Measurements from ENCODE around the gene SMARCA2.

The SMARCA2 gene

GRCh38 chr9:2150338-2150737, 135.2 kb downstream of the SMARCA2 start:
- no peaks in the 10 kb centered on the region for H3K36me3 ChIP-seq (ENCODE audit: control insufficient read depth, insufficient read depth, low read length)
- H3K9me3 ChIP-seq (ENCODE audit: control insufficient read depth, low read length) = no peaks in the 10 kb centered on the region
- no peaks in the 10 kb centered on the region for H3K4me1 ChIP-seq (ENCODE audit: control insufficient read depth, insufficient read depth, low read length, poor library complexity, severe bottlenecking)
- no peaks in the 10 kb centered on the region for H3K27me3 ChIP-seq (replicated peaks; ENCODE audit: control insufficient read depth, insufficient read depth, low read length, poor library complexity, severe bottlenecking)
- no peak overlapping the region for H3K27ac ChIP-seq (ENCODE audit: insufficient read depth, low read length, poor library complexity, severe bottlenecking)
- DNase-seq = no peak
- H3K4me3 ChIP-seq (ENCODE audit: insufficient read depth, low read depth, low read length, poor library complexity, severe bottlenecking) = no peak overlapping the region

- Histone ChIP-seq H3K4me3 (ENCODE audit: insufficient read depth, low read depth, low read length, poor library complexity, severe bottlenecking) (no peak overlapping the region), H3K36me3 (ENCODE audit: control insufficient read depth, insufficient read depth, low read length) (no peaks in the 10 kb centered on the region), H3K9me3 (ENCODE audit: control insufficient read depth, low read length) (no peaks in the 10 kb centered on the region), H3K27me3 (replicated peaks; ENCODE audit: control insufficient read depth, insufficient read depth, low read length, poor library complexity, severe bottlenecking) (no peaks in the 10 kb centered on the region), H3K27ac (ENCODE audit: insufficient read depth, low read length, poor library complexity, severe bottlenecking) (no peak overlapping the region), H3K4me1 (ENCODE audit: control insufficient read depth, insufficient read depth, low read length, poor library complexity, severe bottlenecking) (no peaks in the 10 kb centered on the region)
- DNase-seq = no peak
Measured at GRCh38 chr9:2151171-2151570, 136.0 kb downstream of the SMARCA2 start.

DNA sequence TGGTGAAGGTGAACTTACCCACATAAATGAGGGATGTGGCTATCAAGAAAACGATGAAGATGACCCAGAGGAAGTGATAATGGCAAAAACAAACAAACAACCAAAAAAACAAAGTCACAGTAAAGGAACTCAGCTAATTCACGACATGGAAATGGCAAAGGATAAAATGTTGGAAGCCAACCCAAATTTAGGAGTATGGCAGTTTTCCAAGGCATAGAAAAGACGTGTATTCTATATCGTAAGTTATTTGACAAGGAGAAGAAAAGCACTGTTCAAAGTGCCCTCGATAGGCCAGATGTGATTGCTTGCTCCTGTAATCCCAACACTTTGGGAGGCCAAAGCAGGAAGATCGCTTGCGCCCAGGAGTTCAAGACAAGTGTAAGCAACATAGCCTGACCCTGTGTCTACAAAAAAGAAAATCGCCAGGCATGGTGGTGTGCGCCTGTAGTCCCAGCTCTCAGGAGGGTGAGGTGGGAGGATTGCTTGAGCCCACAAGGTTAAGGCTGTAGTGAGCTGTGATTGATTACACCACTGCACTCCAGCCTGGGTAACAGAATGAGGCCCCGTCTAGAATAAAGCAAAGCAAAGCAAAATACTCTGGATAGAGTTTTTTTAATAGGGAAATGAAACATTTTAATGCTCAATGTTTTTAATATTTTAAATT, 138.0 kb downstream of the SMARCA2 start:
- Histone ChIP-seq H3K36me3 (ENCODE audit: control insufficient read depth, insufficient read depth, low read length) (no peaks in the 10 kb centered on the region), H3K9me3 (ENCODE audit: control insufficient read depth, low read length) (no peaks in the 10 kb centered on the region), H3K4me1 (ENCODE audit: control insufficient read depth, insufficient read depth, low read length, poor library complexity, severe bottlenecking) (peaks cover 11% of the 10 kb centered on the region), H3K27ac (ENCODE audit: insufficient read depth, low read length, poor library complexity, severe bottlenecking) (no peak overlapping the region), H3K27me3 (replicated peaks; ENCODE audit: control insufficient read depth, insufficient read depth, low read length, poor library complexity, severe bottlenecking) (no peaks in the 10 kb centered on the region), H3K4me3 (ENCODE audit: insufficient read depth, low read depth, low read length, poor library complexity, severe bottlenecking) (no peak overlapping the region)
- DNase-seq = no peak

DNA sequence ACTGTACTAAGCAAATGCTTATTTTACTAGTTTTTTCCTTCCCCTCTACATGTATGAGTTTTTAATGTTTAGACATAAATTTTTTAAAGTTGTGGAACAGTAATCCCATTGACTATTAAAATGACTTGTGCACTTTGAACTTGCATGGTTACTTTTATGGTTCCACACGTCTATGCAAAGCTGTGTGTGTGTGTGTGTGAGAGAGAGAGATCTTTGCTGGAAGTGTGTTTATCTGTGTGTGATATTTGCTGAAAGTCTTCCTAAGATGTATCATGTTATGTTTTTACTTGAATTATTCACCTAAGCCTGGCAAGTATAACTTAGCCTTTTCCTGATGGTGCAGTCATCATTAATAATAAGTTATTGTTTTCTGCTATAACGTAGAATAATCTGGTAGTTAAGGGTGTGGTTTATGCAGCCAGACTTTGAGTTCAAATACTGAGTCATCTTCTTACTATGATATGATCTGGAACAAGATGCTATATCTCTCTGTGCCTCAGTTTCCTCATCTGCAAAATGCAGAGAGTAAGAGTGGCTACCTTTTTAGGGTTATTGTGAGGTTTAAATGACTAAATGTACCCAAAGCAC, 138.6 kb downstream of the SMARCA2 start:
- DNase-seq = no peak
- Histone ChIP-seq H3K9me3 (ENCODE audit: control insufficient read depth, low read length) (no peaks in the 10 kb centered on the region), H3K4me3 (ENCODE audit: insufficient read depth, low read depth, low read length, poor library complexity, severe bottlenecking) (no peak overlapping the region), H3K27me3 (replicated peaks; ENCODE audit: control insufficient read depth, insufficient read depth, low read length, poor library complexity, severe bottlenecking) (no peaks in the 10 kb centered on the region), H3K27ac (ENCODE audit: insufficient read depth, low read length, poor library complexity, severe bottlenecking) (no peak overlapping the region), H3K36me3 (ENCODE audit: control insufficient read depth, insufficient read depth, low read length) (no peaks in the 10 kb centered on the region), H3K4me1 (ENCODE audit: control insufficient read depth, insufficient read depth, low read length, poor library complexity, severe bottlenecking) (peaks cover 15% of the 10 kb centered on the region)

DNA sequence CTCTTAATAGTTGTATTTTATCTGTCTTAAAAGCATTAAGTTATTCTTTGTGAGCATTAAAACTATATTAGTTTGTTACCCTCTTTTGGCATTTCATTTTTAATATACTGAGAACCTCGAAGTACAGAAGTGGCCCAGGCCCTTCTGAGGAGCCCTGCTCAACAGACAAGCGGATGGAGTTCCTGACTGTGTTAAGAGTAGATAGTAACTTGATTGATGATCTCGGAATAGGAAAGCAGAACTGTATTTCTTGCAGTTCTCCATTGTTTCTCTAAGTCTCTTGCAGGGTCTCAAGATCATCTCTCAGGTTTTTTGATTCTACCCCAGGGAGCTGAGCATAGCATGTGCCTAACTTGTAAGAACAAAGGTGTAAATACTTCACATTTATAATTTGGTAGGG, 139.6 kb downstream of the SMARCA2 start:
- no peak overlapping the region for H3K4me3 ChIP-seq (ENCODE audit: insufficient read depth, low read depth, low read length, poor library complexity, severe bottlenecking)
- no peaks in the 10 kb centered on the region for H3K36me3 ChIP-seq (ENCODE audit: control insufficient read depth, insufficient read depth, low read length)
- DNase-seq = no peak
- no peak overlapping the region for H3K27ac ChIP-seq (ENCODE audit: insufficient read depth, low read length, poor library complexity, severe bottlenecking)
- no peaks in the 10 kb centered on the region for H3K27me3 ChIP-seq (replicated peaks; ENCODE audit: control insufficient read depth, insufficient read depth, low read length, poor library complexity, severe bottlenecking)
- H3K4me1 ChIP-seq (ENCODE audit: control insufficient read depth, insufficient read depth, low read length, poor library complexity, severe bottlenecking) = peaks cover 22% of the 10 kb centered on the region
- no peaks in the 10 kb centered on the region for H3K9me3 ChIP-seq (ENCODE audit: control insufficient read depth, low read length)

DNA sequence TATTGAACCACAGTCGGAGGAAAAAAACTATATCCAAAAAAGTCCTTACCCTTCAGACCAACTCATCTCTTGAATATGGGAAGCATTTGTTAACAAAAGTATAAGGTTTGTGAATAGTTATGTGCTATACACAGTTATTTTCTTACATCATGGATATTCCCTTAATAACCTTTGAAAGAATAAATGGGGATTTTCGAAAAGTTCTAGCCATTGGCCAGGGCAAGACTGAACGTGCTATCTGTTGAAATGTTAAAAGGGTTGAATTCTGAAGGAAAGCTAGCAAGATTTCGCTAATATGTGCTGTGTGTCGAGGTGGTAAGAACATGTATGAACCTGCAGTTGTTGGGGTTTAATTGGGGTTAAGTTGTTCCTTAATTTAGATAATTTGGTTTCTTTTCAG, 140.8 kb downstream of the SMARCA2 start:
- Histone ChIP-seq H3K9me3 (ENCODE audit: control insufficient read depth, low read length) (no peaks in the 10 kb centered on the region), H3K36me3 (ENCODE audit: control insufficient read depth, insufficient read depth, low read length) (no peaks in the 10 kb centered on the region), H3K27me3 (replicated peaks; ENCODE audit: control insufficient read depth, insufficient read depth, low read length, poor library complexity, severe bottlenecking) (no peaks in the 10 kb centered on the region), H3K4me3 (ENCODE audit: insufficient read depth, low read depth, low read length, poor library complexity, severe bottlenecking) (no peak overlapping the region), H3K4me1 (ENCODE audit: control insufficient read depth, insufficient read depth, low read length, poor library complexity, severe bottlenecking) (peaks cover 24% of the 10 kb centered on the region), H3K27ac (ENCODE audit: insufficient read depth, low read length, poor library complexity, severe bottlenecking) (no peak overlapping the region)
- no peak for DNase-seq

GRCh38 chr9:2157277-2158110, 142.3 kb downstream of the SMARCA2 start:
- Histone ChIP-seq H3K4me1 (ENCODE audit: control insufficient read depth, insufficient read depth, low read length, poor library complexity, severe bottlenecking) (peaks cover 24% of the 10 kb centered on the region), H3K4me3 (ENCODE audit: insufficient read depth, low read depth, low read length, poor library complexity, severe bottlenecking) (peak overlapping the region; percentile 45), H3K9me3 (ENCODE audit: control insufficient read depth, low read length) (no peaks in the 10 kb centered on the region), H3K36me3 (ENCODE audit: control insufficient read depth, insufficient read depth, low read length) (peaks cover 4% of the 10 kb centered on the region), H3K27ac (ENCODE audit: insufficient read depth, low read length, poor library complexity, severe bottlenecking) (peak overlapping the region; percentile 37), H3K27me3 (replicated peaks; ENCODE audit: control insufficient read depth, insufficient read depth, low read length, poor library complexity, severe bottlenecking) (no peaks in the 10 kb centered on the region)
- DNase-seq = peak in 1 of 3 donors; percentile 5

- Histone ChIP-seq H3K9me3 (ENCODE audit: control insufficient read depth, low read length) (no peaks in the 10 kb centered on the region), H3K4me1 (ENCODE audit: control insufficient read depth, insufficient read depth, low read length, poor library complexity, severe bottlenecking) (peaks cover 24% of the 10 kb centered on the region), H3K4me3 (ENCODE audit: insufficient read depth, low read depth, low read length, poor library complexity, severe bottlenecking) (peak overlapping the region; percentile 45), H3K36me3 (ENCODE audit: control insufficient read depth, insufficient read depth, low read length) (peaks cover 9% of the 10 kb centered on the region), H3K27me3 (replicated peaks; ENCODE audit: control insufficient read depth, insufficient read depth, low read length, poor library complexity, severe bottlenecking) (no peaks in the 10 kb centered on the region), H3K27ac (ENCODE audit: insufficient read depth, low read length, poor library complexity, severe bottlenecking) (peak overlapping the region; percentile 22)
- peak; percentile 15 to 23 (median 21) for DNase-seq
Measured at GRCh38 chr9:2158111-2158610, 143.0 kb downstream of the SMARCA2 start.

DNA sequence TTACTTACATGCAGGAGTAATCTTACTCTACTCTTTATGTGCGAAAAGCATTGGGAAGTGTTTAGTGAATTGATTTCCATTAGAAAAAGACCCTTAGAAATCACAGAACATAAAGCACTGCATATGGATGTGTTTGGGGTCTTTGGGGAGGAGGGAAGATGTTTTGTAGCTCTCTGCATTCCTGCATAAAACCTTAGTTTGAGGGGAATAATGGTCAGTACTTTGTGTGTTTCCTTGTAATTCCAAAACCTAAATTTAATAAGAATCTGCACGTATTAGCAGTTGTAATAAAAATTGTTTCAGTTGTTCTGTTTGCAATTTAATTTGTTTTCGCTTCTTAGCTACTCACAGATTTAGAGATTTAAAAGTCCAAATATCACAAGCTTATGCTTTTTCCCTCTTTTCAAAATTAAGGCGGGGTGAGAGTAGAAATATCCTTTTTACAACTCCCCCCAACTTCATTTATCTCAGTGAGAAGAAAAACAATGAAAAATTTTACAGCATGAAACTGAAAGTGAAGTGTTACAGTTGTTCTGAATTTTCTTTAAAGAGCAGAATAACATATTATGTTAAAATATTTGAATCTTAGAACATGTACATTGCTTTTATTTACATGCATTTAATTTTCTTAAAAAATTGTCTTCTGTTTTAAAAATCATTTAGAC, 143.8 kb downstream of the SMARCA2 start:
- Histone ChIP-seq H3K27me3 (replicated peaks; ENCODE audit: control insufficient read depth, insufficient read depth, low read length, poor library complexity, severe bottlenecking) (no peaks in the 10 kb centered on the region), H3K9me3 (ENCODE audit: control insufficient read depth, low read length) (no peaks in the 10 kb centered on the region), H3K27ac (ENCODE audit: insufficient read depth, low read length, poor library complexity, severe bottlenecking) (peak overlapping the region; percentile 4), H3K4me1 (ENCODE audit: control insufficient read depth, insufficient read depth, low read length, poor library complexity, severe bottlenecking) (peaks cover 24% of the 10 kb centered on the region), H3K4me3 (ENCODE audit: insufficient read depth, low read depth, low read length, poor library complexity, severe bottlenecking) (peak overlapping the region; percentile 45), H3K36me3 (ENCODE audit: control insufficient read depth, insufficient read depth, low read length) (peaks cover 17% of the 10 kb centered on the region)
- DNase-seq = no peak

All from effector memory CD4-positive, alpha-beta T cell (primary cell).